Skin epidermis (tissue), 12 donors: ENCODE results near the gene P2RY2.
"Not testable (repeated sequence)": the region's sequence is repeated elsewhere in the genome, so short reads cannot be mapped to it uniquely, and the experiment has no call there.

Experiments used
- H3K27ac ChIP-seq, 21 experiments: fragments of 200-600 bp; sonication (generic) in 11 of 21; one replicate each; pipeline ENCODE4 v1.5.0; 2020; ENCODE audit warnings: mild to moderate bottlenecking in 3 of 21, inconsistent platforms in 2 of 21, moderate library complexity in 2 of 21
- H3K4me3 ChIP-seq, 7 experiments: fragments of 200-600 bp; sonication (generic) in 2 of 7; one replicate each; pipeline ENCODE4 v1.5.0; 2020; ENCODE audit warnings: inconsistent platforms in 2 of 7, mild to moderate bottlenecking in 2 of 7, moderate library complexity in 1 of 7

Gene P2RY2

GRCh38 chr11:73258104-73259035 lies 40.3 kb downstream of the P2RY2 start:
- Histone ChIP-seq H3K27ac (peak overlapping the region in 18 of 21 experiments; percentile 6 to 85 (median 67)), H3K4me3 (no peak overlapping the region)

DNA sequence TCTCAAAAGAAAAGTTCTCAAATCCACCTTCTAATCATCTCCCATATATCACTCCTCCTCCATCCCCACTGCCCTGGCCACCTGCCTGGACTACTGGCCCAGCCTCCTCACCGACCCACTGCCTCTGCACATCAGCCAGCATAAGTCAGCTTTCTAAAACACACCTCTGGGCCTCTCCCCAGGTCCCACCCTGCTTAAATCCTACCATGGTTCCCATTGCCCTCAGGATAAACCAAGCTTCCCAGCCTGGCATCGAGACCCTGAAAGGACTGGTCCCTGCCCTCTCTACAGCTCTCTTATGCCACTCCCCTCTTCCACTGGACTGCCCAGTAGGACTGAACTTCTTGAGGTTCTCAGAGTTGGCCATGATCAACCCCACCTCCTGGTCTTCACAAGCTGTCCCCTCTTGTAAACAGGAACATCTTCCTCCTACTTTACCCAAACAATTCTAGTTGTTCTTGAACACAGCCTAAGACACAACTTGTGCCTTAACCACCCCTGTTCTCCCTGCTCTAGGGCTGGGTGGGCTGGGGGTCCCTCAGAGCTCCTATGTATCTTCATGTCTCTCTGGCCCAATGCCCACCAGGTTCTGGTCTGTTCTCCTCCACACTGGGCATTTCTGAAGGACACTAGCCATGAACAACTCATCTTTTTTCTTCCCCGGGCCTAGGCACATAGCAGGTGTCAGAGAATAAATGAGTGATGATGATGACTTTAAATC lies 41.5 kb downstream of the P2RY2 start:
- Histone ChIP-seq H3K4me3 (no peak overlapping the region), H3K27ac (no peak overlapping the region)

- H3K4me3 ChIP-seq = no peak overlapping the region
- H3K27ac ChIP-seq = no peak overlapping the region
Measured at GRCh38 chr11:73260127-73260457, 42.0 kb downstream of the P2RY2 start.

DNA sequence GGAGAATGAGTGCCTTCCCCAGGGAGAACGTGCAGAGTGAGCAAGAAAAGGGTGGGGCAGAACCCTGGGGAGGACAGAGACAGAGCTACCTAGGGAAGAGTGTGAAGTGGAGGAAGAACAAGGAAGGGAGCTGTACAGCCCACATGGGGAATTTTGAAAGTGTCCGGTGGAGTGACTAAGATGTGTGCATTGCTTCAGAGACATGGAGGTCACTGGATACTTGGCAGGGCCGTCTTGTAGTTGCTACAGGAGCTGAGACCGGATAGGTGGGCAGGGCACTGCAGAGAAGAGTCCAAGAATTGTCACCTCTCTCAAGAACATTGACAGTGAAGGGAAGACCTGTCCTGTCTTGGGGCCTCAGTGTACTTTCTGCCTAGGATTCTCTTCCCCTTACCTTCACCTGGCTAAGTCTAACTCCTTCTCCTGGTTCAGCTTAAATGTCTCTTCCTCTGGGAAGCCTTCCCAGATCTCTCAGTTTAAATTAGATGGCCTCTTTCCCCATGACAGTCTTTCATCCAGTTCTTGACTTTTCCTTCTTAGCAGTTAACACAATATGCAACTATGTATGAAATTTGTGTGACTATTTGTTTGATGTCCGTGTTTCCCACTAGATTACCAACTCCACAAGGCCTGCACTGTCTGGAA lies 44.9 kb downstream of the P2RY2 start:
- no peak overlapping the region for H3K4me3 ChIP-seq

GRCh38 chr11:73263640-73264039 lies 45.6 kb downstream of the P2RY2 start:
- Histone ChIP-seq H3K27ac (no peak overlapping the region), H3K4me3 (no peak overlapping the region)

More for the DNA sequence above, 44.9 kb downstream of the P2RY2 start:
- H3K27ac ChIP-seq = no peak overlapping the region

DNA sequence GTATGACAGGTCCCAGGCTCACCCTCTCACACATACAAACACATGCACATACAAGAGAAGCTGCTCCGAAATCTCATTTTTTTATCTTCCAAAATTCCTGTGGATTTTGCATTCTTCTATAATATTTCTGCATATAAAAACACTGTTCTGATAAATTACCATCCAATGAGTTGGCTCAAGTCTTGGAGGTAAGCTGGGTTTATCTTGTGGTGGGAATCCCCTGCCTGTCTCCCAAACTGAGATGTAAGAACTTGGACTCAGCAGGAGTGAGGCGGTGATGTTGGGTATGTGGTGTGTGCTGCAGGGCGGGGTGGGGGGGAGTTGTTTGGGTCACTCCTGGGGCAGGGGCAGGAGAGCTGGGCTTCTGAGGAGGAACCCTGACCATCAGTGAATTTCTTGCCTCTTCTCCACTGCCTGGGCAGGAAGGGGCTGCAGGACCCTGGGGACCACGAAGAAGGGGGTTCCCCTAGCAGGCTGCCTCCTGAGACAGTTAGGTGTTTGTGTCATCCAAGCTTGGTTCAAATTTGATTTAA lies 47.3 kb downstream of the P2RY2 start:
- no peak overlapping the region for H3K4me3 ChIP-seq

DNA sequence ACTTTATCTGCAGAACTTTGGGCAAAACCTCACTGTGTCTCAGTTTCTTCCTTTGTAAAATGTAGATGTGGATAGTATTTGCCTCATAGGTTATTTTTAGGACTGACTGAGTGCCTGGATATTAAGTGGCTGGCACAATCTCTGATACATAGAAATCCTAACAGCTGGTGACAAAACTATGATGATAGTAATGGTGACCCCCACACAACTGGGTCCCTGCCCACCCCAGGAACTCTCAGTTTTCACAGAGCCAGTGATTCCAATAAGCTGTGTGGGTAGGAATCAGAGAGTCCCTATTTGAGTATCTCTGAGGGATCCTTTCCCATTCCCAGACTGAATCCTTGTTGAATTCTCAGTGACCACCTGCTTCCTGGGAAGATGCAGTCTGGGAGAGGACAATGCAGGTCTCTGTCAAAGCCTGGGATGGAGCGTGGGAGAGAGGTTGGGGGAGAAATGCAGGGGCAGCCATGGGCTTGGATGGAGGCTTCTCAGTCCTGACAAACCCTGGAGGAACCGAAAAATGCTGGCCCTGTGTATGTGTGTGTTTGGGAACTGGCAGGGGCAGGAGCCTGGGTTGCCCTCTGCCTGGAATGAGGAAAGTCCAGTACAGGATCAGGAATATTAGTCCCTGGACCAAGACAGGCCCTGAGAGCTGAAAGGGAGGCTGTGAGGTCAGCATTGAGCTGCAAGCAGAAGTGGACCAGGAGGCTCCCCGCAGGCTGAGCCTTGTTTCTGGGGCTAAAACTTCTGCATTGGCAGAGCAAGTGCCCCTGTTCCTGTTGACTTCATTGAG lies 48.0 kb downstream of the P2RY2 start:
- H3K27ac ChIP-seq = no peak overlapping the region
- no peak overlapping the region for H3K4me3 ChIP-seq

More for the DNA sequence above, 47.3 kb downstream of the P2RY2 start:
- H3K27ac ChIP-seq = no peak overlapping the region

DNA sequence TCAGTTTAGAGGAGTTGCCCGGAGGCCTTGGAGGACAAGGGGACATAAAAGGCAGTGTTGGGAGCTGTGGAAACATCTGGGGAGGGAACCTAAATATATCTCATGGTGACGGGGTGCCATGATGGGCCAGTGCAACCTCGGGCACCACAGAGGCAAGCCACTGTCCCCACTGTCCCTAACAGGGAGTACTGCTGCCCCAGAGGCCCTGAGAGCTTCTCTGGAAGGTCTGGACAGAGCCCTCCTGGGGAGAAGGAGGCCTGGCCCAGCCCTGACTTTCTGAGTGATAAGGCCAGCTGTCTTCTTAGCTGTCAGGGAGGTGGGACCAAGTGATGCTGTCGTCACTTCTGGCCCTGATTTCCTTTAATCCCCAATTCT lies 48.6 kb downstream of the P2RY2 start:
- H3K27ac ChIP-seq = no peak overlapping the region
- H3K4me3 ChIP-seq = no peak overlapping the region

DNA sequence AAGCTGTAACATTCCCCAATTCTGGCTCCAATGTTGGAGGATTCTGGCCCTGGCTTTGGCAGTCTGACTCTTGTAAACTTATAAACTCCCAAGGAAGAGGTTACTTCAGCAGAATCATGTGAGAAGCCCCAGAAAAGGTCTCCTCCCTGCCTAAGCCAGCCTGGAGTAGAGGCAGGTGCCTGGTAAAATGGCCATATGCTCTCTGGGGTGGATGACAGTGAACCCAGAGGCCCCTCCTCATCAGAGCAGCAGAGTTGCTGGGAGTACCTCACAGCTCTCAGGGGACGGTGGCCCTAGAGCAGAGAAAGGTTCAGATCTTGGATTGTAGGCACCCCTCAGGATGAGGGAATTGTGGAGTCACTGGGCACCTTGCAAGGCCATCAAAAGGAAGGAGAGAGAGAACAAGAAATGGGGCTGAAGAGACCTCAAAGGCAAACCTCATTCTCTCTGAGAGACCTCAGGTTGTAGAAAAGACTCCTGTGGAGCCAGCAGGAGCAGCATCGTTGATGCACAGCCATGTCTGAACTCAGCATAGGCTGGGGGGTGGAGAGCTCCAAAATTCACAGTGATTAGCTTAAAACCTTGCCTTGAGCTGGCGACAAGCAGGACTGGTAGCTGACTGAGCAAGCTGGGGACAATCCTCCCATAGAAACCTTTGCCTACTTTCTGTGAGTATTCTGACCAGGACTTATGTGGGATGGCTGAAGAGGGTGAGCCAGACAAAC lies 49.2 kb downstream of the P2RY2 start:
- H3K4me3 ChIP-seq = no peak overlapping the region
- no peak overlapping the region for H3K27ac ChIP-seq

DNA sequence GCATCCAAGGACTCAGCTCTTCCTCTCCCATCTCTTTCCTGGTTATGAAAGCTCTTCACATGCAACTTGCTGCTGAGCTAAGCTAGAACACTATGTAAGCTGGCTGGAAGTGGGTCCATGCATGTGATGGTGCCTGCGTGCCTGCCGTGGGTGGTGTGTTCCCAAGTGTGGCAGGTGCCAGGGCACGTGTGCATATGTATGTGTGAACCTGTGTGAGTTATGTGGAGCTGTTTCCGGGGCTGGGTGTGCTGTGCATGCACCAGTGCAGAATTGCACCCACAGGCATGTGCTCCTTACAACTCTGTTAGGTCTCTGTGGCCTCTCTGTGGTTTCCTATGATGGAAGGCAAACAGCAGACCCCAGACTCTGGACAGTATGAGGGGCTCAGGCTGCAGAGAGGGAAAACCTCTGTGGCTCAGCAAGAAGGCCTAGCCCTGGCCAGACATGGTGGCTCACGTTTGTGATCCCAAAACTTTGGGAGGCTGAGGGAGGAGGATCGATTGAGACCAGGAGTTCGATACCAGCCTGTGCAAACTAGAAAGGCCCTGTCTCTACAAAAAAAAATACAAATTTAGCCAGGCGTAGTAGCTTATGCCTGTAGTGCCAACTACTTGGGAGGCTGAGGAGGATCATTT lies 49.9 kb downstream of the P2RY2 start:
- Histone ChIP-seq H3K4me3 (no peak overlapping the region), H3K27ac (no peak overlapping the region)

DNA sequence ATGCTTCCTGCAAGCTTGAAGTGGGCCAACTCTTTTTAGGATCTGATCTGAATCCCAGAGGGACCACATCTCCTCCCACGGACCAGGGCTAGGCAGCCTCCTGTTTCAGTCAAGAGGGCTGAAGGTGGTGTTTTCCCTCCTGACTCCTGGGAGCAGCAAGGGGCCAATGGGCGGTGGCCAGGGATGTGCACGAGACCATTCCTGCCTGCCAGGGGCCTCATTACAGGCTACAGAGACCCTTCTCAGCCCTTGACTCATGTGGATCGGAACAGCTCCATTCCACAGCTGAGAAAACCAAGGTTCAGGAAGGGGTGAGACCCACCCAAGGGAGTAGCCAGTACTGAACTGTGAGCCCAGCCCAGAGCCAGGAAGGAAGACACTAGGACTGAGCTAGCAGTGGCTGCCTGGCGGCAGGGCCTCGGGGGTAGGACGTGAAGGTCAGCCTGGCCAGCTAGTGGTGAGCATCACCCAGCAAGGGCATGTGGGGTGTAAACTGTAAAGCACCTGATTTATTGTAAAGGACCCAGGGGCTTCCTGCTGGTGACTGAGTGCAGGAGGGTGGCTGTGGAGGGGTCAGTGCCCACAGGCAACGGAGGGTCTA lies 50.7 kb downstream of the P2RY2 start:
- no peak overlapping the region for H3K27ac ChIP-seq
- H3K4me3 ChIP-seq = no peak overlapping the region

DNA sequence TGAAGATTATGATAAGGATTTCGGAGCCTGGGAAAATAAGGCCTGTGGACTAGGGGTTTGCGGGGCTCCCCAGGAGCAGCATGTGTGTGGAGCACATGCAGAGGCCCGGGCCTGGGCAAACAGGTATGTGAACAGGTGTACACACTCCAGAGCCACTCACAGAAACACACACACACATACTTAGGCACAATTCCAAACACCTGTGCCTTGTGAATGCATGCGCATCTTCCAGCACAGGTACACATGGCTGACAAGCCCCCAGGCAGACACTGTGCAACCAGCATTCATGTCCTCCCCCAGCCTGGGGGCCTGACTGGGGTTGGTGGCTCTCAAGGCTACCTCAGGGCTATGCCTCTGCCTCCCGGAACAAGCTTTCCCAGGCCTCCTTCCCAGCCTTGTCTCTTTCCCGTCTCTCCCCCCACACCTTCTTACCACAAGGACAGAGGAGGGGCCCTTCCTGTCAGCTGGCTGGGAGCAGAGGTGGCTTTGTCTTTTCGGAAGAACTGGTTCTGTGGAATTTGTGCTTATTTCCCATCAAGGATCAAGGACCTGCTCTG lies 51.5 kb downstream of the P2RY2 start:
- no peak overlapping the region for H3K27ac ChIP-seq
- H3K4me3 ChIP-seq = no peak overlapping the region

- Histone ChIP-seq H3K27ac (no peak overlapping the region), H3K4me3 (no peak overlapping the region)
Measured at GRCh38 chr11:73270016-73270854, 52.2 kb downstream of the P2RY2 start.

GRCh38 chr11:73270855-73271477 lies 52.9 kb downstream of the P2RY2 start:
- H3K27ac ChIP-seq = no peak overlapping the region
- H3K4me3 ChIP-seq = no peak overlapping the region

GRCh38 chr11:73271478-73271865 lies 53.4 kb downstream of the P2RY2 start:
- peak overlapping the region in 1 of 21 experiments; percentile 19 for H3K27ac ChIP-seq
- H3K4me3 ChIP-seq = not testable (repeated sequence)

DNA sequence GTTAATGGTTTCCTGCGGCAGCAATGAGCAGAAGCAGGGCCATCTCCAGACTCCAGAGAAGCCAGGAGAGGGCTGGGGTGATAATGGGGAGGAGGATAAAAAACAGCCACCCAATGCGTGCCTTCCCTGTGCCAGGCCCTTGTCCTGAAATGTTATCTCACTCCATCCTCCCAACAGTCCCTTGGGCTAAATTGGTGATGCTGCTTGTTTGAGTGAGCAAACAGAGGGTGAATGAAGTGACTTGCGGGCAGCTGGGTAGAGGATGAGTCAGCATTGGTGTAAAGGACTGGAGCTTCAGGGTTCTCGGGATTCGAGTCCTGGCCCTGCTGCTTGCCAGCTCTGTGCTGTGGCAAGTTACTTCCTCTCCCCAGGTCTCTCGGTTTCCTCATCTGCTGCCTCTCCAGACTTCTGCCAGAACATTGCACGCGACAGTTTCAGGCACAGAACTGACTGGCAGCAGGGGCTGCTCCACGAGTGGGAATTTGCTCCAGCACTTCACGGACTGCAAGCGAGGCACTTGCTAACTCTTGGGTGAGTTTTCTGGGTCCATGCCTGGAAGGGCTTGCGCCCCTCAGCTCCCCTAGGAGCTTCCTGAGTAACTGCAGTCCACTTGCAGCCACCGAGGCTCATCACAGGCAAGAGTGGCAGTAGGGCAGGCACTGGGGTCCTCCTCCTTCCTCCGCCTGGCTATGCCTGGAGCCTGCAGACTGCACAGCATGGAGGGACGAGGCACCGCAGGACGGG lies 54.0 kb downstream of the P2RY2 start, which contains the start of gene P2RY6:
Gene P2RY6 (plus strand): TSS at position 403 of the 744 bp plus-strand sequence. CDS start 24,181 bp downstream, outside the sequence.
- Histone ChIP-seq H3K4me3 (peak within 1 kb of the TSS in 3 of 7 experiments; percentile 4 to 26 (median 5)), H3K27ac (peak within 1 kb of the TSS in 5 of 21 experiments; percentile 4 to 77 (median 31))
